GM21447 (cell line): ENCODE data around the gene TRAPPC2L.

Experiments used
- ATAC-seq: cut with Tn5 transposase; IDR thresholded peaks from one replicate; pipeline ENCODE4 v1.9.1; 2021; ENCODE audit not compliant: unreplicated experiment

TRAPPC2L gene, protein sequence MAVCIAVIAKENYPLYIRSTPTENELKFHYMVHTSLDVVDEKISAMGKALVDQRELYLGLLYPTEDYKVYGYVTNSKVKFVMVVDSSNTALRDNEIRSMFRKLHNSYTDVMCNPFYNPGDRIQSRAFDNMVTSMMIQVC

GRCh38 chr16:88856828-88857727 lies at the start of gene TRAPPC2L, which contains the start of gene GALNS:
Gene TRAPPC2L (plus strand): TSS chr16:88857127. CDS start chr16:88857151, 24 bp downstream.
Gene GALNS (minus strand): TSS chr16:88856947. CDS start chr16:88856877, 70 bp downstream.
- ATAC-seq = peak; percentile 63

- ATAC-seq = no peak
Measured at GRCh38 chr16:88807142-88807625, 49.7 kb upstream of the TRAPPC2L start.

DNA sequence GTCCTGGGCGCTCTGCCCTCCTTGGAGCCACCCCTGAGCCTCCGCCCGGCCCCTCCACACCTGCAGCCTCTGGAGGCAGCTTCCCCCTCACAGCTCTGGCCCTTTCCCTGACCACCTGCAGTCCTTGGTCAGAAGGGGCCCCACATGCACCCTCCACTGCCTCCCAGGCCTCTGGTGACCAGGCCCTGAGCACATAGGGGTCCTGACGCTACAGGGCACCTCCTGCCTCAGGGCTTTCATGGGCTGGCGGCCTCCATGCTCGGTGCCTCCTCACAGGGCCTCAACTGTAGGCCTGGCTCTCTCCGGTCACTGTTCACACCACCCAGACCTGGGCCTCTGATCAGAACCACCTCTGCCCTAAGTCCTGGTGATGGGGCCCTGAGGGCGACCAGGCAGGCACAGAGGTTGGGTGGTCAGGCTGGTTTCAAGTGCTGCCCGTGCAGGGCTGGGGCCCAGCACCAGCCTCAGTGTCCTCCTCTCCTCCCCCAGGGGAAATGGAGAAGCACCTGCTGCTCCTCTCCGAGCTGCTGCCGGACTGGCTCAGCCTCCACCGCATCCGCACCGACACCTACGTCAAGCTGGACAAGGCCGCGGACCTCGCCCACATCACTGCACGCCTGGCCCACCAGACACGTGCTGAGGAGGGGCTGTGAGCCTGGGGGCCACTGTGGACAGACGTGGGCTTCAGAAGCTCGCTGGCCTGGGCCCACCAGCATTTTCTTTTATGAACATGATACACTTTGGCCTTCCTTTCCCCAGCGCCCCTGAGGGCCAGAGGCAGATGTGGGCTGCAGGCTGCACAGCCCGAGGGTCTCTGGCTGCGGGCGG lies 49.1 kb upstream of the TRAPPC2L start:
- no peak for ATAC-seq

- ATAC-seq = no peak
Measured at GRCh38 chr16:88809068-88809675, 47.8 kb upstream of the TRAPPC2L start.

DNA sequence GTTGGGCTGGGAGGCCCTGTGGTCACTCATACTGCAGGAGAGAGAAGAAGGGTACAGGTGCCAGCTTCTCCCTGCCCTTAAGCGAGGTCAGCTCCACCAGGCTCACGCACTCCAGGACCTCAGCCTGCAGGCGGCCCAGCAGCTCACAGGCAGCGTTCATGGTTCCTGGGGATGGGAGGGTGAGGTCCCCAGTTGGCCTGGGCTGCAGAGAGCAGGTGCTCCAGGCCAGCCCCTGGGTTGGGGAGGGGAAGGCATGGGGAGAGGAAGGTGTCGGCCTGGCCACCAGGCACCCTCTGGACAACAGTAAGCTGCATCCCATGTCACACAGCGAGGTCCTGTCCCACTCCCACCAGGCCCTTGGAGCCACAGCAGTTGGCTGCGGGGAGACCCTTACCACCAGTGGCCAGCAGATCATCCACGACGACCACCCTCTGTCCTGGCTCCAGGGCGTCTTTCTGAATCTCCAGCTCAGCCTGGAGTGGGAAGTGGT lies 47.2 kb upstream of the TRAPPC2L start:
- no peak for ATAC-seq

DNA sequence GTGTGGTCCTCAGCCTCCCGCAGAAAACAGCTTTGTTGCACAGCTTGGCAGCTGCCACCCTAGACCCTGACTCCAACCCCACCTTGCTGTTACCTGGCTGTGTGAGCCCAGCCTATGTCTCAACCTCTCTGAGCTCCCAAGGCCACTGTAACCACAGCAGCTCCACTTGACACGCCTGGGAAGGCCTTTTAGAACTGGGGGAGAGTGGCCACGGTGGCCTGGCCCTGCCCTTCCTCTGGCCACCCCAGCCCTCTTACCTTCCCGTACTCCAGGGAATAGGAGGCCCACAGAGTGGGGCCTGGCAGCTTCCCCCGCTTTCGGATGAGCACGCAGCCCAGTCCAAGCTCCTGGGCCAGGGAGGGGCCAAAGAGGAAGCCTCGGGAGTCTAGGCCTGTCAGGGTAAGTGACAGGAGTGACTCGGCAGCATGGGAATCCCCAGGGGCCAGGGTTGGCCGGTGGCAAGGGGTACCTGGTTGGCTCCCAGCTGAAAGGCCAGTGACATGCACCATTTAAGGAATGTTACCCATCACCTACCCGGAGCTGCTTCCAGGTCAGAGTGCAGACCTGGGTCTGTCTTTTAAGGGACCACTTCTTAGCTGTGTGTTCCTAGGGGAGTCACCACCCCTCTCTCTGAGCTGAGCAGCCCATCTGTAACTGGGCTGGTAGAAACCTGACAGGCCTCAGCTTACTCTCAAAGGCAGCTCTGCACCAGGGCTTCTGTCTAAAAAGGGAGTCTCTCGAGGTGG lies 46.6 kb upstream of the TRAPPC2L start:
- ATAC-seq = no peak

- ATAC-seq = peak; percentile 47
Measured at GRCh38 chr16:88810912-88811768, 45.8 kb upstream of the TRAPPC2L start.

DNA sequence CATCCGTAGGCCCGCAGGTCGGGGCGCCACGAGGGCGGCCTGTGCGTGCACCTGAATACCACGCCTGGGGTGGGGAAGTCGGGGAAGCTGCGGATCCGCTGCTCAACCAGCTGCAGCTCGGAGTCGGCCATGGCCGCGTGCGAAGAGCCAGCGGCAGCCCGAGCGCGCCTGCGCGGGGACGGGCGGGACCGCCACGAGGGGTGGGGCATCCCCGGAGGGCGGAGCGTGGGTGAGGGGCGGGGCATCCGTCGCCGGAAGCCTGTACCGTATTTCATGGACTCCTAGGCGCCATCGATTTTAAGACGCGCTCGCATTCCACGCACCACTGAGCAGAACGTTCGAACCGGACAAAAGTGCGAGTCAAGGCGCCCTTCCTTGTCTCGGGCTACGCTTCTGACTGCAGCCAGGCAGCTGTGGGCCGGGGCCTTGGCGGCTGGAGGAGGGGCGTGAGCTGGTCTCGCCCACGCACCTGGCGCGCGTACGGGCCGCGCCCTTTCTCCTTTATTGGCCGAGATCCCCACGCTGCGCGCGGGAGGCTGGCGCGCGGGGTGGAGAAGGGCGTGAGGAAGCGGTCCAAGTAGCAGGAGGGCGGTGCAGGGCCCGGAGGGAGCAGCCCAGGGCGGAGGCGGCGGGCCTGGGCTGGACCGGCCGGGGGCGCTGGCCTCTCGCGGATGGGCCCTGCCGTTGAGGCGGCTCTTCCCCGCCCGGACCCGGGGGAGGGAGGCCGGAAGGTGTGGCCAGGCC lies 45.0 kb upstream of the TRAPPC2L start, which contains the start of gene APRT:
APRT (minus strand) TSS at position 160 of the 744 bp plus-strand sequence; CDS start at position 131, 29 bp downstream.
- ATAC-seq = peak; percentile 74

GRCh38 chr16:88812513-88813268 lies 44.2 kb upstream of the TRAPPC2L start:
- no peak for ATAC-seq

DNA sequence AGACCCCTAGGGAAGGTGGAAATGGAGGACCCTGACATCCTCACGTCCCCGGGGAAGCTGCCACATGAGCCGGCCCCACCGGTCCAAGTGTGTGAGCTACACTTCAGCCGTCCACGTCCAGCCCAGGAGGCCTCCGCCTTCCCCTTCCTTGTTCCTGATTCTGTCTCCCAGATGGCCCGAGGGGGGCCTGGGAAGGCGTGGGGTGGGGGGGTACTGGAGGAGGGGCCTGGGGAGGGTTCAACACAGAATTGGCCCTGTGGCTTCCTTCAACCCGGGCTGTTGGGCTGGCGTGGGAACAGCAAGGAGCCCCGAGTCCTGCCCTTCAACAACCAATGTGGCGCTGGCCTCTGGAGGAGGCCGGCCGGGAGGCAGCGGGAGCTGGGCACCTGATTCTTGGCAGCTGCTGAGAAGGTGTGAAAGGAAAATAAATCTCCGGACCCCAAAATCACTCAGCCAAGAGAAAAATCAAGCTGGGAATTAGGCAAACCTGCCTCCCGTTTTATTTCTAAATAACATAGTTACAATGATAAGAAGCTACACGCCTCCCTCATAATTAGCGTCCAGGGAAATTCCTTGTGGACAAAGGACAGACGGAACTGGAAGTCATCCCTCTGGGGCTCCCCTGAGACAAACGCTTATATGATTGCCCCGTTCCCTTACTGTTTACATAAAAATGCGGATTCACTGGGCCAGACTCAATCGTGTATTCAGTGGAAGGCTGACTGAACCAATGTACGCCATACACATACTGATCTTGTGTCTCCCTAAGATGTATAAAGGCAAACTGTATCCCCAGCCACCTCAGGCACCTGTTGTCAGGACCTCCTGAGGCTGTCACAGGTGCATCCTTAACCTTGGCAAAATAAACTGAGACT lies 43.4 kb upstream of the TRAPPC2L start:
- no peak for ATAC-seq

DNA sequence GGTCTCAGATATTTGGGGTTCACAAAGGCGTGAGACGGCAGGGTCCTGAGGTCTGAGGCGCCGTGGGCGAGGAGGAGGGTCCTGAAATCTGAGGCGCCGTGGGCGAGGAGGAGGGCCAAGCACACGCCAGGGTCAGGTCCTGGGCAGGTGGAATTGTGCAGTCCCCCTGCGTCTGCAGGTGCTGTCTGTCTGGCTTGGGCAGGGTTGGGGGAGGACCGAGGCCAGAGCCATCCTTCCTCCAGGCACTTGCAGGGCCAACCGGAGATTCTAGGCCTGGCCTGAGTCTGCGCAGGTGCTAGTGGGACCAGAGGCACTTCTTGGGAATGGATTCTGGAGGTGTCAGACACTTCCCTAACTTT lies 42.8 kb upstream of the TRAPPC2L start:
- no peak for ATAC-seq

- no peak for ATAC-seq
Measured at GRCh38 chr16:88815227-88815626, 41.7 kb upstream of the TRAPPC2L start.

GRCh38 chr16:88815901-88816589 lies 40.9 kb upstream of the TRAPPC2L start:
- no peak for ATAC-seq

DNA sequence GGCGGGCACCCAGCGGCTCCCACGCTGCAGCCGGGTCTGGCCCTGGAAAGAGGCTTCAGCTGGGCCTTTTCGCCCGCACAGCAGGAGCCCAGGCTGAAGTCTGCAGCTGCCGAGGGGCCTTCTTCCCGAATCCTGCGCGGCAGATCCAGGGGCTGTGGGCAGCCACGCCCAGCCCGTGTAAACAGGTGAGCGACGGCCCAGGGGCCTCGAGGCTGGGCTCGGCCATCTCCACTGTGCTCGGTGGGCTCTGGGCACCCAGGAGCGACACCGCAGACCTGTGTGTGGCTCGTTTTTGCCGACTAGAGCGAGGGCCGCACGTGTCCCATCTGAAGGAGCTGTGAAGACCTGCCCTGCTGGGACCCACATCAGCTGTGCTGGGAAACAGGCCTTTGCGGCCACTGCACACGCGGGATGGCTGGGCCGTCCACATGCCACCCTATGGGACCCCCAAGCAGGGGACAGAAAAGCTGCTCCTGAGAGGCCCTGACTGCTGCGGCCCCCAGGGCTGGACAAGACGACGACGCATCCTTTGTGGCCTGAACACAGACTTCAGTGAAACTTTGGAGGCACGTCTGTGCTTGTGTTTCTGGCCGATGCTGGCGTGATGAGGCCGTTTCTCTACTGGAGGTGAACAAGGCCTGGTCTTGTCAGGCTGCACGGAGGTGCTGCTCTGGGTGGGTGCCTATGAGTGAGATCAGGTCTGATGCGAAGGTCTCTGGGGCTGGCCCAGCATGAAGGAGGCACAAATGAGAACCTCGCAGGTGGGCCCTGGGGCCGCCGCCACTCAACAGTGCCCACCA lies 40.0 kb upstream of the TRAPPC2L start:
- ATAC-seq = no peak
